Ovary (tissue), 3 donors: Measurements from ENCODE around the gene ANGPT4.

Experiments used
- EP300 ChIP-seq: sonication (generic); formaldehyde crosslinking; IDR thresholded peaks from one replicate; pipeline ENCODE4 v1.6.1; 2017; ENCODE audit warnings: antibody characterized with exemption
- TF ChIP-seq, protein P1 (sequence below), 3 donors: fragments of 450-650 bp in 2 of 3; fragments of 200-600 bp in 1 of 3; IDR thresholded peaks; one replicate each; pipeline versions ENCODE4 v1.5.1 to v1.8.0; 2016 to 2022; ENCODE audit warnings: antibody characterized with exemption in 3 of 3, mild to moderate bottlenecking in 1 of 3
- donor health status: DM: no; HTN: no; CAD: no.

DNA sequence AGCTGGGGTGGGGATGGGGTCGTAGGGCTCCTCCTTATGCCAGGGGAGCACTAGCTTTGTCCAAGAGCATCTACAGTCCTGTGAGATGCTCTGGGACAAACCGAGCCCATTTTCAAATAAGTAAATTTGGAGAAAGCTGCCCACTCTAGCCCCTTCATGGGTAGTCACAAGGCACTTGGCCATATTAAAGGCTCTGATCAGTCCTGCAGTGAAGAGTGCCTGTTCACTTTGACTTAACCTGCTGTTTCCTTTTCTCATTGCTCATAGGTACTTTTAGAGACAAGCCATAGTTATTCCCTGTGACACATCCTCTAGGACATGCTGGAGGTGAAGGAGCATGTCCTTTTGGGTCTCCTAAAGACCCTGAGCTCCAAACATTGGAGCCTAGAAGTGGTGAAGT, 44.2 kb downstream of the ANGPT4 start:
- no peak for TF ChIP-seq EP300
- TF ChIP-seq, protein P1, sequence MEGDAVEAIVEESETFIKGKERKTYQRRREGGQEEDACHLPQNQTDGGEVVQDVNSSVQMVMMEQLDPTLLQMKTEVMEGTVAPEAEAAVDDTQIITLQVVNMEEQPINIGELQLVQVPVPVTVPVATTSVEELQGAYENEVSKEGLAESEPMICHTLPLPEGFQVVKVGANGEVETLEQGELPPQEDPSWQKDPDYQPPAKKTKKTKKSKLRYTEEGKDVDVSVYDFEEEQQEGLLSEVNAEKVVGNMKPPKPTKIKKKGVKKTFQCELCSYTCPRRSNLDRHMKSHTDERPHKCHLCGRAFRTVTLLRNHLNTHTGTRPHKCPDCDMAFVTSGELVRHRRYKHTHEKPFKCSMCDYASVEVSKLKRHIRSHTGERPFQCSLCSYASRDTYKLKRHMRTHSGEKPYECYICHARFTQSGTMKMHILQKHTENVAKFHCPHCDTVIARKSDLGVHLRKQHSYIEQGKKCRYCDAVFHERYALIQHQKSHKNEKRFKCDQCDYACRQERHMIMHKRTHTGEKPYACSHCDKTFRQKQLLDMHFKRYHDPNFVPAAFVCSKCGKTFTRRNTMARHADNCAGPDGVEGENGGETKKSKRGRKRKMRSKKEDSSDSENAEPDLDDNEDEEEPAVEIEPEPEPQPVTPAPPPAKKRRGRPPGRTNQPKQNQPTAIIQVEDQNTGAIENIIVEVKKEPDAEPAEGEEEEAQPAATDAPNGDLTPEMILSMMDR (IDR thresholded peaks at IDR 0.05): no peak
